ENCODE measurements around the gene TEKT3.

The TEKT3 gene

DNA sequence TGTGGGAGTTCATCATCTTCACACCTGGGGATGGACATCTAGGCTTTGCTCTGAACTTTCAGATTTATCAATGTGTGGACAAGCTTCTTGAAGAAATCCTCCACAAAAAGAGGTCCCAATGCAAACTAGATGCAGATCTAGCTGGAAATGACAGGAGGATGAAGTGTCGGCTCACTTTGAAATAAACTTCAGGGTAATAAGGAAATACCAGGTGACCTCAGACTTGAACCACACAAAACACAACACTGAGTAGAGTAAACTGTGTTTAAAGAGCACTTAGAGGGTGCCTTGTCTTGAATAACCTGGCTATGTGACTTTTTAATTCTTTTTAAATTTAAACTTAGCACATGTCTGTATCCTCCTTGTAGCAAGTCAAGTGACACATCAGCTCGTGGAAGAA lies 27.2 kb upstream of the TEKT3 start:
- in situ Hi-C loops (cut with HindIII; ENCODE audit: low pct_unique_long_range_greater_than_20kb, low sequenced_read_pairs) = no loop called here
- no peak for DNase-seq (ENCODE audit: low read depth in 1 of 2, low spot score in 1 of 2)
- no peak for TF ChIP-seq JUND (IDR thresholded peaks at IDR 0.05; ENCODE audit: low read depth)

DNA sequence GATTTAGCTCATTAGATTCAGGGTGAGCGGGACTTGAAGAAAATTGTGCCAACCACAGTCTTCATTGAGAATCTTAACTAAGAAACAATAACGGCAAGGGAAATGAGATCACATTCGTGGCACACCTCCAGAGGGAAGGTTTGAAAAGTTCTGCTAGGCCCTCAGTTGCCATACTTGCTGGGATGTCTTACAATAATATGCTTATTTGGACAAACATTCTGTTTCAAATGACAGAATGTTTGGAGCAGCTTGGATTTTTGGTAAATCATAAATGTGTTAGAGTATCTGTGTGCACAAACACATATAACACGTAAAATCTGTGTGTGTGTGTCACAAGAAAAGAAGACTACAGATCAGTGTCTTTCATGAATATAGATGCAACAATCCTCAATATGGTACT lies 24.6 kb upstream of the TEKT3 start:
- in situ Hi-C loops (cut with HindIII; ENCODE audit: low pct_unique_long_range_greater_than_20kb, low sequenced_read_pairs) = no loop called here
- DNase-seq (ENCODE audit: low read depth in 1 of 2, low spot score in 1 of 2) = no peak
- TF ChIP-seq JUND (IDR thresholded peaks at IDR 0.05; ENCODE audit: low read depth) = no peak

DNA sequence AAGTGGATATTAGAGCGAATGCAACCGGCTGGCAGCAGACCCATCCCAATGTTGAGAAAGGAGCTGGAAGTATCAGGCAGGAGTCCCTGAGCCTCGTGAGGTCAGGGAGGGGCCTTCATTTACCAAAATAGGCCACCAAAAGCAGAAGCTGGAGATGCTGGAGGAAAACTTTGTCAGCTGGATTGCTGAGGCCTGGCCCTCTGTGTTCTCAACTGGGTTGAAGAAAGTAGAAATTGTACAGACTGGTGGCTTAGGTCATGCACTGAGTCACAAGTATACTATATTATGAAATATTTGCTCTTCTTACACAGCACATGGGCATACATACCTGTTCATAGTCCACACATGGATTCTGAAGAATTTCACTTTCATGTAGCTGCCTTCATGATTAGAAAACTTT lies 23.2 kb upstream of the TEKT3 start:
- no peak for DNase-seq (ENCODE audit: low read depth in 1 of 2, low spot score in 1 of 2)
- TF ChIP-seq JUND (IDR thresholded peaks at IDR 0.05; ENCODE audit: low read depth) = no peak
- in situ Hi-C loops (cut with HindIII; ENCODE audit: low pct_unique_long_range_greater_than_20kb, low sequenced_read_pairs) = no loop called here

DNA sequence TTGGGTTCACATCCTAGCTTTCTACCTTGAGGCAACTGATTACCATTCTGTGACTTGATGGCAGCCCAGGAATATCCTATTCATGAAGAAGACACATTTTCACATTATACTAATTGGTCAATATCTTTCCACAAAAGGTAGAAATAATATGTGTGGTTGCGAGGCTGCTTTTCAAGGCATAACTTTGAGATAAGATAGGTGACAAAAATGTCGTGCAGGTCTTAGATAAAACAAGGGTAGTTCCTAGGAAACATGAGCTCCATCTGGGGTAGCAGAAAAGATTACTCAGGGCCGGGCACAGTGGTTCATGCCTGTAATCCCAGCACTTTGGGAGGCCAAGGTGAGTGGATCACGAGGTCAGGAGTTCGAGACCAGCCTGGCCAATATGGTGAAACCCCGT lies 22.3 kb upstream of the TEKT3 start:
- no peak for TF ChIP-seq JUND (IDR thresholded peaks at IDR 0.05; ENCODE audit: low read depth)
- in situ Hi-C loops (cut with HindIII; ENCODE audit: low pct_unique_long_range_greater_than_20kb, low sequenced_read_pairs) = no loop called here
- no peak for DNase-seq (ENCODE audit: low read depth in 1 of 2, low spot score in 1 of 2)

DNA sequence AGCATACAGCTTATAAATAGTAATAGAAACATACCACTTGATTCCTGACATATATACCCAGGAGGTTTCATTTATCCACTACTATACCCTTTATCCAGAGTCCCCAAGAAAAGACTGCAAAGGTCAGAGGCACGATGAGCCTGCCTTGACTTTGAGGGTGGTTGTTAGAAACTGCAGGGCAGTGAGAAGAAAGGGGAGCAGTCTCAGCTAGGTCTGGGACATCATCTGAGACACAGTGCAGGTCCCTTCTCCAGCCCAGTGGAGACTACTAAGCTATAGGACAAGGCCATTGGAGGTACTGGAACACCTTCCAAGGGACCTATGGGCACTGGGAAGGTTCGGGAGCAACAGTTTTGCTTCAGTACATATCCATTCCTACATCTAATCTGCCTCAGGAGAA lies 20.2 kb upstream of the TEKT3 start:
- DNase-seq (ENCODE audit: low read depth in 1 of 2, low spot score in 1 of 2) = no peak
- TF ChIP-seq JUND (IDR thresholded peaks at IDR 0.05; ENCODE audit: low read depth) = no peak
- in situ Hi-C loops (cut with HindIII; ENCODE audit: low pct_unique_long_range_greater_than_20kb, low sequenced_read_pairs) = no loop called here

DNA sequence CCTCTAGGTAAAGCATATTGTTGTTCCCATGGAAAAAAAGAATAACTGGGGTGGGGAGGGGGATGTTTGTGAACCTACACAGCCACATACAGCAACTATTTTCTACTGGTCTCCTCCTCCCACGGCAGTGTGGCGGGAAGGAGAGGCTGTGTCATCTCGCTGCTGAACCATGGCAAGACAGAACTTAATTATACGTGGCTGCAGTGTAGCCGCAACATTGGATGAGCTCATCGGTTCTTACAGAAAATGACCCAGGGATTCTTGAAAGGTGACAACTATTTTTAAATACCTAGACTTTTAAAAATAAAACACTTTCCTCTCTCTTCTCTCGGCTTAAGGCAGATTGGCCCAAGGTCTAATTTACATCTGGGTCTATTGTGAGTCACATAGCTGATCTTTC lies 19.8 kb upstream of the TEKT3 start:
- no peak for DNase-seq (ENCODE audit: low read depth in 1 of 2, low spot score in 1 of 2)
- in situ Hi-C loops (cut with HindIII; ENCODE audit: low pct_unique_long_range_greater_than_20kb, low sequenced_read_pairs) = no loop called here
- no peak for TF ChIP-seq JUND (IDR thresholded peaks at IDR 0.05; ENCODE audit: low read depth)

DNA sequence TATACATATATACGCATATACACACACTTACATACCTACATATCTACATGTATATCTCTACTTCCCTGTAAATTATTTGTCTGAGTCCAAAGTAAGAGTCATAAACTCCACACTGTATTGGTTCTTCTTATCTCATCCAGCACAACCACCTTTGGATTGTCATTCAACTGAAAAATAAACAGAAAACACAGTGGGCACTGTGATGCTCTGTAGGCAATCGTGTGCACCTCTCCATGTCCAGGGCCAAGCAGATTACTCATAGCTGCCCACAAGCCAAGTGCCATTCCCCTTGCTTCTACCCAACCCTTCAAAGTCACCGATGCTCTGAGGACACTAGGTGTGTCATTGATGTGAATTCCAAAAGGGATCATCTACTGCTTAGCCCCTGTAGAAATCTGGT lies 12.9 kb upstream of the TEKT3 start:
- in situ Hi-C loops (cut with HindIII; ENCODE audit: low pct_unique_long_range_greater_than_20kb, low sequenced_read_pairs) = no loop called here
- no peak for TF ChIP-seq JUND (IDR thresholded peaks at IDR 0.05; ENCODE audit: low read depth)
- DNase-seq (ENCODE audit: low read depth in 1 of 2, low spot score in 1 of 2) = no peak

DNA sequence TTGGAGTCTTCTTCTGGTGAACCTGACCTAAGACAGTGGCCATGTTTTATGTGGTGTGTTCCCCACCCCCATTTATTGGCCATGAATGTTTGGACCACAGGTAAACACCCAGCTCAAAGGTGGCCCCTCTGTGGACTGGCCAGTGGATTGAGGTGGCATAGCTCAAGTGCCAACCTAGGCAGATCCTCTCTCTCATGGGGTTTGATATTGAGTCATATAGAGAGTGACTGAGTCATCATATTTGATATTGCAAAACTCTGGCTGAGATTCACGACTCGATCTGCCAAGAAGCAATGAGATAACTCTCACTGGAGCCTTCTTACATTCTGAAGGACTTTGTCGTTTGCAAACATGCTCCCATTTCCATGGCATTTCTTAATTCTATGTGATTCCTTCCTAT lies 10.5 kb upstream of the TEKT3 start:
- TF ChIP-seq JUND (IDR thresholded peaks at IDR 0.05; ENCODE audit: low read depth) = no peak
- in situ Hi-C loops (cut with HindIII; ENCODE audit: low pct_unique_long_range_greater_than_20kb, low sequenced_read_pairs) = no loop called here
- no peak for DNase-seq (ENCODE audit: low read depth in 1 of 2, low spot score in 1 of 2)

DNA sequence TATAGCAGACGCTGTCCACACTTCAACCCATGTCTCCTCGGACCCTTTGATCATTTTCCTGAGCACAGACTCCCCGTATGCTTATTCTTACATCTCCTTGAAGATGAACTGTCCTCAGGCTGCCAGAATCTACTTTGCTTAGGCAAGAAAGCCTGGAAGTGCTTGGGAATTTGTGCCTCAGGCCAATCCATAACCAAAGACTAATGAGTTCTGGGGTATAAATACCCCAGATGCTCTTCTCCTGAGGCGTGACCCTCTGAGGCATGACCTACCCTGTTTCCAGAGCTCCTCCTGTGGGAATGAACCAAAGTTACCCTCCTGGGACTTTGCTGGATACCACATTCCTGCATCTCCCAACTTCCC lies 10.1 kb upstream of the TEKT3 start:
- in situ Hi-C loops (cut with HindIII; ENCODE audit: low pct_unique_long_range_greater_than_20kb, low sequenced_read_pairs) = no loop called here
- no peak for DNase-seq (ENCODE audit: low read depth in 1 of 2, low spot score in 1 of 2)
- no peak for TF ChIP-seq JUND (IDR thresholded peaks at IDR 0.05; ENCODE audit: low read depth)

DNA sequence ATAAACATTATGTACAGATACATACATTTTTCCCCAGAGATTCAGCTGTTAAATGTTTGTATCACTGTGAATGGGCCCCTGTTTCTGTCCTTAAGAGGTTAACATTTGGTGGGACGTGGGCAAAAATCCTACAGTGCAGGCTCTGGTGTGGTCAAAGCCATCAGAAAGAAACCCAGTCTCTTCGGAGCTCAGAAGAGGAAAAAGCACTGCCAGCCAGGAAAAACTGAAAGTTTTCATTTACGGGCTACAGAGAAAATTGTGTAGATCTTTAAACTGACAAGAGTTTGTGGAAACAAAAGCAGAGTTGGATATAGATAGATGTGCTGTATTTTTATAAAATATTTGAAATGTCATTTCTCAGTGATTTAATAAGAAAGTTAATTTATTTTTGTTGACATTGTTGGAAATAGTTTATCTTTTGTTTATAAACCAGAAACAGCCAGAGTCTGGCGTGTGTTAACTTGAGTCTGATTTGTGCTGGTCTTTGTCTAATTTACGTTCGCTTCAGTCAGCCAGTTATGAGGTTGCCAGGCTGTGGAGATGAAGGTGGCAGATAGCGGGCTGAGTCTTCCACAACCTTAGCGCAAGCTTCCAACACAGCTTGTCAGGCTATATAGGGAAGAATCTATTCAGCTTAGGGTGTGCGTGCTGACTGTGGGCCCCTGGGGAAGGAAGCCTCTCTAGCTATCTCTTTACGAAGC lies 9.5 kb upstream of the TEKT3 start:
- peak in 1 of 2 experiments; percentile 8 for DNase-seq (ENCODE audit: low read depth in 1 of 2, low spot score in 1 of 2)

DNA sequence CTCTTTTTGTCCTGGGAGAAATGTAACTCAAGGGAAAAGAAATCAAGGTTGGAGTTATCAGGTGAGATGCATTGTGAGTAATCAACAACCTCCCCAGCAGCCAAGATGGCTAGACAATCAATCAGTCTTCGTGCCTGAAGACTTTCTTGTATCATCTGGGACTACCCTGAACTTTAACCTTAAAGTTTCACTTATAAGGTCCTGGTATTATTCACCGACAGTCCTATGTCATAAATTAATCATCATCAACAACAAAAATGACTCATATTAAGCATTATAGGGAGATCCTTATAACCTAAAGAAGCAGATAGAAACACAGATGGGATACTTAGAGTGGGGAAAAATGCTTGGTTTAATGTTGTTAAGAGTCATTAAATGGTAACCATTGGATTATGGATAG lies 7.7 kb upstream of the TEKT3 start:
- in situ Hi-C loops (cut with HindIII; ENCODE audit: low pct_unique_long_range_greater_than_20kb, low sequenced_read_pairs) = no loop called here
- TF ChIP-seq JUND (IDR thresholded peaks at IDR 0.05; ENCODE audit: low read depth) = no peak
- DNase-seq (ENCODE audit: low read depth in 1 of 2, low spot score in 1 of 2) = no peak

More for the DNA sequence above, 9.5 kb upstream of the TEKT3 start:
- no peak for TF ChIP-seq JUND (IDR thresholded peaks at IDR 0.05; ENCODE audit: low read depth)
- in situ Hi-C loops (cut with HindIII; ENCODE audit: low pct_unique_long_range_greater_than_20kb, low sequenced_read_pairs) = no loop called here

DNA sequence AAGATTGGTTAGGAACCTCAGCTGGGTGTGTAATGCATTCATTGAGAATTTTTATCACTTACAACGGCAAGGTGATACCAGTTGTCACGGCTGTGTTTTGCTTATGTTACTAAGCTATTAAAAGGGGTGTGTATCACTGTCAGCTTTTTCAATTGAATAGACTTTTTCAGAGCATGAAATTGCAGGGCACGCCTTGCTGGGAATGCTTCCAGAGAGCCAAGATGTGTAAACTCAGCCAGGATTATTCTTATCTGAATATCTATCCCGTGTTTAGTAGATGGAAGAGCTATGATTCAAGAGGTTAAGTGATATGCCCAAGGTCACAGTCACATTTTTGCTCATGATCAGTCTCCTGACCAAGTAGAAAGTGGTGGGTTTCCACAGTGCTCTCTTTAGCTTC lies 6.6 kb upstream of the TEKT3 start:
- DNase-seq (ENCODE audit: low read depth in 1 of 2, low spot score in 1 of 2) = no peak
- in situ Hi-C loops (cut with HindIII; ENCODE audit: low pct_unique_long_range_greater_than_20kb, low sequenced_read_pairs) = no loop called here
- no peak for TF ChIP-seq JUND (IDR thresholded peaks at IDR 0.05; ENCODE audit: low read depth)

DNA sequence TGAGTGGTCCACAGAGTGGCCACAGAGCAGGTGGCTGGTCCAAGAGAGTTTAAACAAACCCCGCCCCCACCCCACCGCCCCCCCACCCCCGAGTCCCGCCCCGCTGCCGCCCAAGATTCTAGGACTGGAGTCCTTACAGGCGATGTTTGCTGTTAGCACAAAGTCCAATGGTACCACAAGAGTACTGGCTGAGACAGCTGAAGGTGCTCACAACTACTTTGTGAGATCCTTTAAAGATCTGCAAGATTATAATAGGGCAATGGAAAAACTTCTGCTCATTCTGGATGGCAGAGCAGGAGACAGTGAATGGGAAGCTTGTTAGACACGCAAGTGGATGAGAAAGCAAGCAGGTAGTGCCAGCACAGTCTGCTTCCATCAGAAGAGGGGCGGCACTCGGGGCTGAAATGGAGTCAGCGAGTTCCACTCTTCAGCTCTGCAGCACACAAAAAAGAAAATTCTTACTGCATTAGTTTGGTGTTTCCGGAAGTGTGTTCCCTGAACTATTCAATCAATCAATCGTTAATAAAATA lies 4.7 kb upstream of the TEKT3 start:
- no peak for TF ChIP-seq JUND (IDR thresholded peaks at IDR 0.05; ENCODE audit: low read depth)
- in situ Hi-C loops (cut with HindIII; ENCODE audit: low pct_unique_long_range_greater_than_20kb, low sequenced_read_pairs) = no loop called here
- DNase-seq (ENCODE audit: low read depth in 1 of 2, low spot score in 1 of 2) = no peak

DNA sequence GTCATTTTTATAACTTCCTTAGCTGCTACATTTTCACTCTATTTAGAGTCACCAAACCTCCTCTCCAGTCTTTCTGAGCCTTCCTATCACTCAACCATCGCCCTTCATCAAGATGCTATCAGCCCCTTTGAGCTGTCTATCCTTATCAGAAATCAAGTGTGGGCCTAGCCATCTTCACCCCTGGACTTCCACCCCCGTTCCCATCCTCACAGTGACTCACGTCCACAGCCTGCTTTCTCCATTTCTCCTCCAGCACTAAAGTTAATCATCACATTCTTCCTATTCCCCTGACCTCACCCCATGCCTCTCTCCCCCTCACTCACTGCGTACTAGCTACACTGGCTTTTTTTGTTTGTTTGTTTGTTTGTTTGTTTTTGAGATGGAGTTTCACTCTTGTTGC lies 2.4 kb upstream of the TEKT3 start:
- no peak for DNase-seq (ENCODE audit: low read depth in 1 of 2, low spot score in 1 of 2)
- TF ChIP-seq JUND (IDR thresholded peaks at IDR 0.05; ENCODE audit: low read depth) = no peak
- in situ Hi-C loops (cut with HindIII; ENCODE audit: low pct_unique_long_range_greater_than_20kb, low sequenced_read_pairs) = no loop called here

Data from T47D (cell line).